ENCODE results near the gene DLG2. TPM values are rescaled to one million over a fixed set of nuclear protein-coding genes. Genes with fewer than 3 reads are reported as not detected.

Gene DLG2
- total and polyA plus RNA-seq, 9 of the 15 experiments (the other 6 are each of a cell fraction or from before 2014, with no cell fraction given) = 0.52 to 1.6 (median 0.95) TPM

DNA sequence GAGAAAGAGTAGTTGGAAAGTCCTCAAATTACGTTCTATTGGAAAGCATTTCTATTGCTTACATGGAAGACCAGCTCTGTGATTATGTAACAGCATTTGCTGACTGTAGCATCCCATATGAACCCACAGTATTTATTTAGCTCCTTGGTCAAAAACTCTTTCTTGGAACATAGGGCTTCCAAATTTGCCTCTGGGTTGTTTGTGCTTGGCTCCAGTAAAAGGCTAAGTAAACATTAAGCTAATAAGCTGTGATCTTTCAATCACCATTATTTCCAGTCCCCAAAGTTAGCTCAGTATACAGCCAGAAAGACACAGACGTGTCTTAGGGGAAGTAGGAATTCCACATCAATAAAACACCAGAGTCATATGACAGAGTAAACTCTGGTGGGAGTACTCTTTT is 668.8 kb downstream of the DLG2 start:
- intact Hi-C loops (cut with micrococcal nuclease) (no loop called here), in situ Hi-C loops (cut with MboI) (no loop called here)
- no peak for ATAC-seq
- H3K9ac ChIP-seq (ENCODE audit: insufficient read depth in 1 of 2, low read depth in 2 of 2, low read length in 2 of 2) = no peak overlapping the region
- H3K4me2 ChIP-seq (ENCODE audit: insufficient read depth, low read length) = no peak overlapping the region
- H3K27me3 ChIP-seq (ENCODE audit: control insufficient read depth in 2 of 2, insufficient read depth in 2 of 2, low read length in 2 of 2) = no peaks in the 10 kb centered on the region
- H3K36me3 ChIP-seq (ENCODE audit: control insufficient read depth, insufficient read depth, low read length) = no peaks in the 10 kb centered on the region
- no peak overlapping the region for H3K4me3 ChIP-seq
- CTCF ChIA-PET (ENCODE audit: low intra/inter-chr PET ratio) = no interaction called here
- no peaks in the 10 kb centered on the region for H4K20me1 ChIP-seq (replicated peaks; ENCODE audit: control insufficient read depth, insufficient read depth, low read length)
- POLR2A ChIA-PET = no interaction called here
- BruUV-seq (replicated peaks) = no TSS peak
- FAIRE-seq = no peak
- no peaks in the 10 kb centered on the region for H3K79me2 ChIP-seq (ENCODE audit: control insufficient read depth, insufficient read depth, low read length)
- no peak for TF ChIP-seq KDM2B (CRISPR knock-in tag; IDR thresholded peaks at IDR 0.05)
- H2AFZ ChIP-seq (ENCODE audit: low read depth, low read length) = no peak overlapping the region
- H3K4me1 ChIP-seq (replicated peaks in 1 of 2; ENCODE audit: control insufficient read depth in 2 of 2, insufficient read depth in 2 of 2, low read length in 2 of 2) = no peaks in the 10 kb centered on the region
- no peaks in the 10 kb centered on the region for H3K9me1 ChIP-seq (ENCODE audit: control insufficient read depth, insufficient read depth, low read length)
- DNase-seq (ENCODE audit: extremely low read depth in 1 of 4, low spot score in 3 of 4) = no peak
- no peak overlapping the region for H3K27ac ChIP-seq (ENCODE audit: extremely low read depth, low read depth, low read length)
- H3K9me3 ChIP-seq (replicated peaks; ENCODE audit: control insufficient read depth, insufficient read depth, low read depth, low read length) = peaks cover 2% of the 10 kb centered on the region; the same call in 1 of the 2 replicates
- 0% methylated on average over 2 of the region's 2 CpGs for WGBS (ENCODE audit: insufficient coverage, low coverage, missing lambda C conversion rate)

DNA sequence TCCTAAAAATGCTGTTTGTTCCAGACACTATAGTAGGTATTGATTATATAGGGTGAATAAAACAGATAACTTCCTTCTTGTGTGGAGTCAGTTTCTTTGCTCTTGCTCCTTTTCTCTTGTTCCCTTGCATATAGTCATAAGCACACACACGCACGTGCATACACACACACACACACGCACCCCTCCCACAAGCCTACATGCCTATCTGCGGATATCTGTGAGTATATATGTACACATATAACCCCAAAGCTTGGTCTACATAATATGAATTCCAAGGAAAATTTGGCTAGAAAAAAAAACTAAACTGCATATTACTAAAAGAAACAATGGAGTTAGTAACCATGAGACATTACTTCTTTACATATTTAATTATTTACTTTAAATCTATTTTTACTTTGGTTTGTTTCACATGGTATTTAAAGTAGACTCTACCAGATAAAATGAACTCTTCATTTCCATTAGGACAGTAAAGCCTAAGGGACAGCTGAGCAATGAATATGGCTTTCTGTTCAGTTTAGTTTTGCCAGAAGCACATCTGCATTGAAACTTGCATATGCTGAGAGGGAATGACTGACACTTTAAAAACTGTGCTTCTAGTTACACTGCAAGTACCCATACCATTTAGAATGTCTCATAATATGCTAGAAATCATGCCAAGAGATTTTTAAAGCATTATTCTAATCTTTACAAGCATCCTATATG is 676.4 kb downstream of the DLG2 start:
- BruUV-seq (replicated peaks) = no TSS peak
- no peak for DNase-seq (ENCODE audit: extremely low read depth in 1 of 4, low spot score in 3 of 4)
- Histone ChIP-seq H3K36me3 (ENCODE audit: control insufficient read depth, insufficient read depth, low read length) (no peaks in the 10 kb centered on the region), H3K4me1 (replicated peaks in 1 of 2; ENCODE audit: control insufficient read depth in 2 of 2, insufficient read depth in 2 of 2, low read length in 2 of 2) (no peaks in the 10 kb centered on the region), H2AFZ (ENCODE audit: low read depth, low read length) (no peak overlapping the region), H3K4me3 (no peak overlapping the region), H3K27ac (ENCODE audit: extremely low read depth, low read depth, low read length) (no peak overlapping the region), H3K9me1 (ENCODE audit: control insufficient read depth, insufficient read depth, low read length) (no peaks in the 10 kb centered on the region), H3K27me3 (ENCODE audit: control insufficient read depth in 2 of 2, insufficient read depth in 2 of 2, low read length in 2 of 2) (no peaks in the 10 kb centered on the region), H3K9ac (ENCODE audit: insufficient read depth in 1 of 2, low read depth in 2 of 2, low read length in 2 of 2) (no peak overlapping the region), H3K79me2 (ENCODE audit: control insufficient read depth, insufficient read depth, low read length) (no peaks in the 10 kb centered on the region), H3K4me2 (ENCODE audit: insufficient read depth, low read length) (no peak overlapping the region), H4K20me1 (replicated peaks; ENCODE audit: control insufficient read depth, insufficient read depth, low read length) (no peaks in the 10 kb centered on the region), H3K9me3 (replicated peaks; ENCODE audit: control insufficient read depth, insufficient read depth, low read depth, low read length) (peaks cover 2% of the 10 kb centered on the region; the same call in 1 of the 2 replicates)
- ATAC-seq = no peak
- POLR2A ChIA-PET = no interaction called here
- in situ Hi-C loops (cut with MboI) (no loop called here), intact Hi-C loops (cut with micrococcal nuclease) (no loop called here)
- 0% methylated on average over 4 of the region's 4 CpGs for WGBS (ENCODE audit: insufficient coverage, low coverage, missing lambda C conversion rate)
- FAIRE-seq = no peak
- CTCF ChIA-PET (ENCODE audit: low intra/inter-chr PET ratio) = no interaction called here
- TF ChIP-seq SMAD2 (IDR thresholded peaks at IDR 0.05; ENCODE audit: low read depth, low read length) (no peak), CBX8 (IDR thresholded peaks at IDR 0.05; ENCODE audit: borderline replicate concordance, extremely low read depth, low read depth, low read length, poor library complexity, severe bottlenecking) (no peak), TGIF2 (CRISPR knock-in tag; IDR thresholded peaks at IDR 0.05) (no peak), ZNF133 (CRISPR knock-in tag; IDR thresholded peaks at IDR 0.05) (no peak), SP1 (CRISPR knock-in tag; IDR thresholded peaks at IDR 0.05) (no peak), ZBTB17 (CRISPR knock-in tag; IDR thresholded peaks at IDR 0.05) (no peak), HMG20A (CRISPR knock-in tag; conservative IDR thresholded peaks at IDR 0.05) (no peak), L3MBTL2 (IDR thresholded peaks at IDR 0.05) (no peak), ZNF696 (CRISPR knock-in tag; conservative IDR thresholded peaks at IDR 0.05) (no peak), KAT8 (IDR thresholded peaks at IDR 0.05; ENCODE audit: low read depth) (no peak), ZNF316 (IDR thresholded peaks at IDR 0.05) (no peak)
- TF ChIP-seq, protein P1, sequence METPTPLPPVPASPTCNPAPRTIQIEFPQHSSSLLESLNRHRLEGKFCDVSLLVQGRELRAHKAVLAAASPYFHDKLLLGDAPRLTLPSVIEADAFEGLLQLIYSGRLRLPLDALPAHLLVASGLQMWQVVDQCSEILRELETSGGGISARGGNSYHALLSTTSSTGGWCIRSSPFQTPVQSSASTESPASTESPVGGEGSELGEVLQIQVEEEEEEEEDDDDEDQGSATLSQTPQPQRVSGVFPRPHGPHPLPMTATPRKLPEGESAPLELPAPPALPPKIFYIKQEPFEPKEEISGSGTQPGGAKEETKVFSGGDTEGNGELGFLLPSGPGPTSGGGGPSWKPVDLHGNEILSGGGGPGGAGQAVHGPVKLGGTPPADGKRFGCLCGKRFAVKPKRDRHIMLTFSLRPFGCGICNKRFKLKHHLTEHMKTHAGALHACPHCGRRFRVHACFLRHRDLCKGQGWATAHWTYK (CRISPR knock-in tag; IDR thresholded peaks at IDR 0.05) = no peak
- TF ChIP-seq, protein P2, sequence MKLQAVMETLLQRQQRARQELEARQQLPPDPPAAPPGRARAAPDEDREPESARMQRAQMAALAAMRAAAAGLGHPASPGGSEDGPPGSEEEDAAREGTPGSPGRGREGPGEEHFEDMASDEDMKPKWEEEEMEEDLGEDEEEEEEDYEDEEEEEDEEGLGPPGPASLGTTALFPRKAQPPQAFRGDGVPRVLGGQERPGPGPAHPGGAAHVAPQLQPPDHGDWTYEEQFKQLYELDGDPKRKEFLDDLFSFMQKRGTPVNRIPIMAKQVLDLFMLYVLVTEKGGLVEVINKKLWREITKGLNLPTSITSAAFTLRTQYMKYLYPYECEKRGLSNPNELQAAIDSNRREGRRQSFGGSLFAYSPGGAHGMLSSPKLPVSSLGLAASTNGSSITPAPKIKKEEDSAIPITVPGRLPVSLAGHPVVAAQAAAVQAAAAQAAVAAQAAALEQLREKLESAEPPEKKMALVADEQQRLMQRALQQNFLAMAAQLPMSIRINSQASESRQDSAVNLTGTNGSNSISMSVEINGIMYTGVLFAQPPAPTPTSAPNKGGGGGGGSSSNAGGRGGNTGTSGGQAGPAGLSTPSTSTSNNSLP (IDR thresholded peaks at IDR 0.05; ENCODE audit: borderline replicate concordance, low read depth, low read length) = no peak

Data from K562 (cell line).